Renal cortex interstitium (tissue), 11 donors: ENCODE results near the gene TGFBRAP1. TPM values are rescaled to one million over a fixed set of nuclear protein-coding genes. Genes with fewer than 3 reads are reported as not detected.
"Not testable (repeated sequence)": the region's sequence is repeated elsewhere in the genome, so short reads cannot be mapped to it uniquely, and the experiment has no call there.

Experiments
- DNase-seq, 11 donors: peaks; one replicate each; pipeline ENCODE4 v3.0.0-alpha.2; 2013; ENCODE audit warnings: low read depth in 9 of 11, low spot score in 4 of 11; ENCODE audit errors: extremely low read depth in 1 of 11
- polyA plus RNA-seq, 3 donors: library from polyadenylated mRNA; unstranded; fragments of 120-200 nt; gene quantifications; one replicate each; pipeline ENCODE4 v1.2.1, GENCODE V29; 2013; ENCODE audit not compliant: insufficient read length in 3 of 3

Gene TGFBRAP1
- polyA plus RNA-seq, 3 donors: 15.0 to 15.6 (median 15.1) TPM

GRCh38 chr2:105254531-105255210 lies 74.9 kb downstream of the TGFBRAP1 start:
- no peak for DNase-seq

GRCh38 chr2:105252271-105252670 lies 77.3 kb downstream of the TGFBRAP1 start:
- DNase-seq: no peak

GRCh38 chr2:105251016-105251648 lies 78.4 kb downstream of the TGFBRAP1 start:
- not testable (repeated sequence) for DNase-seq

GRCh38 chr2:105249891-105250290 lies 79.6 kb downstream of the TGFBRAP1 start:
- no peak for DNase-seq

- no peak for DNase-seq
Measured at GRCh38 chr2:105249181-105249580, 80.4 kb downstream of the TGFBRAP1 start.

- DNase-seq: no peak
Measured at GRCh38 chr2:105248316-105249070, 81.0 kb downstream of the TGFBRAP1 start.

GRCh38 chr2:105244451-105244850 lies 85.1 kb downstream of the TGFBRAP1 start:
- no peak for DNase-seq

GRCh38 chr2:105243961-105244360 lies 85.6 kb downstream of the TGFBRAP1 start:
- no peak for DNase-seq

- DNase-seq: no peak
Measured at GRCh38 chr2:105242286-105242993, 87.1 kb downstream of the TGFBRAP1 start.

GRCh38 chr2:105241443-105241842 lies 88.1 kb downstream of the TGFBRAP1 start, which contains the start of gene GPR45:
Gene GPR45, plus strand, starts transcription at chr2:105241743. Its CDS starts 116 bp downstream, at chr2:105241859.
- no peak for DNase-seq

- no peak for DNase-seq
Measured at GRCh38 chr2:105239924-105240323, 89.6 kb downstream of the TGFBRAP1 start.

GRCh38 chr2:105238664-105239240 lies 90.8 kb downstream of the TGFBRAP1 start:
- DNase-seq: no peak

GRCh38 chr2:105237045-105237765 lies 92.3 kb downstream of the TGFBRAP1 start:
- DNase-seq: no peak

GRCh38 chr2:105236060-105236424 lies 93.5 kb downstream of the TGFBRAP1 start:
- DNase-seq: no peak

GRCh38 chr2:105235388-105236059 lies 94.0 kb downstream of the TGFBRAP1 start:
- DNase-seq: peak; percentile 62 to 89 (median 75)

- no peak for DNase-seq
Measured at GRCh38 chr2:105231232-105231619, 98.3 kb downstream of the TGFBRAP1 start.

GRCh38 chr2:105224444-105224843 lies 105.1 kb downstream of the TGFBRAP1 start:
- DNase-seq: no peak

GRCh38 chr2:105220604-105221003 lies 108.9 kb downstream of the TGFBRAP1 start:
- DNase-seq: no peak
